HG03060 (cell line): Measurements from ENCODE around the gene TMEM250.

Experiments
- ATAC-seq: cut with Tn5 transposase; IDR thresholded peaks from one replicate; pipeline ENCODE4 v1.9.1; 2021; ENCODE audit warnings: low read depth, moderate number of reproducible peaks; ENCODE audit not compliant: unreplicated experiment

TMEM250 gene

GRCh38 chr9:136098210-136098609 lies 20.5 kb downstream of the TMEM250 start:
- ATAC-seq: no peak

GRCh38 chr9:136096505-136097001 lies 22.1 kb downstream of the TMEM250 start:
- ATAC-seq: no peak

- ATAC-seq: no peak
These were observed 23.3 kb downstream of the TMEM250 start, which contains the start of gene NACC2 for GRCh38 chr9:136095070-136096058. Gene NACC2 (minus strand): TSS chr9:136095289. CDS start chr9:136050521, 44,768 bp downstream.

- no peak for ATAC-seq
These were observed 24.4 kb downstream of the TMEM250 start for GRCh38 chr9:136093995-136094881.

DNA sequence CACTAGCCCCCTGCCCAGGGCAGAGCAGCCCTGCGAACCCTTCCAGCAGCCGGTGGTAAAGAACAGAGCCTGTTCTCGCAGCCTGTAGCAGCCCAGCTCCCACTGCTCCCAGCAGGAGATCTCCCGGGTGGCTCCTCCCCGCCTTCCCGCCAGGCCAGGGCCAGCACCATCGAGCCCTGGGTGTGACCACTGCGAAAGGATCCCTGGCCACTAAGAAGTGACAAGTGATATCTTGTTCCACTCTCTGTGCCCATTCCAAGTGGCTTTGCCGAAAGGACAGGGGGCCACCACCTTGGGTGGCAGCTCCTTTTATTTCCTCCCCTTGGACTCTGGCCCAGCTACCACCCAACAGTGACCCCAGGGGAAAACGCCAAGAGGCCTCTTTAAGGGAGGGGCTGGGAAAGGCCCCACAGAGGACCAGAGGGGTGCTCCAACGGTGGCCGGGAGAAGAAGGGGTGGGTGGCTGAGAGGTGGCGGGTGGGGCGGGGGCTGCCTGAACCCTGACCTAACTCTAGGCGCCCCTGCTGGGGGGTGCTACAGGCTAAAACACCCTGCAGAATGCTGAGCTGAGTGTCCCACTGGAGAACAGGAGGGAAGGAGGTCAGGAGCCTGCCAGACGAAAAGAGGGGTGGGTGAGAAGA lies 25.2 kb downstream of the TMEM250 start:
- ATAC-seq: no peak

DNA sequence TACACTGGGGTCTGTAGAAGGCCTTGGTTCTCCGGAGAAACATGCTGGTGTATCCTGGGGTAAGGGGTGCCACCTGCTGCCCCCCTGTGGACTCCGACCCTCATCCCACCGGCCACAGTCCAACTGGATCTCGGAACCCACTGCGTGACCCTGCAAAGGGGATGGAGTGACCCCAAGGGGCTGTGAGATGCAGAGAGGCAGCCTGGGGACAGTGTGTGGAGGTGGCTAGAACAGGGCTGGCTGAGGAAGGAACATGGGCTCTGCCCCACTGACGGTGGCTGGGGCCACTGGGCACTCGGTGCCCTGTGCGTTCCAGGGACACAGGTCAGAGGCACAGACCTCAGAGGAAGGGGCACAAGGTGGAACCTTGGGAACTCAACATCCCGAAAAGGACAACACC lies 25.9 kb downstream of the TMEM250 start:
- no peak for ATAC-seq

GRCh38 chr9:136092353-136092650 lies 26.4 kb downstream of the TMEM250 start:
- ATAC-seq: no peak

- no peak for ATAC-seq
These were observed 26.9 kb downstream of the TMEM250 start for GRCh38 chr9:136091582-136092352.

DNA sequence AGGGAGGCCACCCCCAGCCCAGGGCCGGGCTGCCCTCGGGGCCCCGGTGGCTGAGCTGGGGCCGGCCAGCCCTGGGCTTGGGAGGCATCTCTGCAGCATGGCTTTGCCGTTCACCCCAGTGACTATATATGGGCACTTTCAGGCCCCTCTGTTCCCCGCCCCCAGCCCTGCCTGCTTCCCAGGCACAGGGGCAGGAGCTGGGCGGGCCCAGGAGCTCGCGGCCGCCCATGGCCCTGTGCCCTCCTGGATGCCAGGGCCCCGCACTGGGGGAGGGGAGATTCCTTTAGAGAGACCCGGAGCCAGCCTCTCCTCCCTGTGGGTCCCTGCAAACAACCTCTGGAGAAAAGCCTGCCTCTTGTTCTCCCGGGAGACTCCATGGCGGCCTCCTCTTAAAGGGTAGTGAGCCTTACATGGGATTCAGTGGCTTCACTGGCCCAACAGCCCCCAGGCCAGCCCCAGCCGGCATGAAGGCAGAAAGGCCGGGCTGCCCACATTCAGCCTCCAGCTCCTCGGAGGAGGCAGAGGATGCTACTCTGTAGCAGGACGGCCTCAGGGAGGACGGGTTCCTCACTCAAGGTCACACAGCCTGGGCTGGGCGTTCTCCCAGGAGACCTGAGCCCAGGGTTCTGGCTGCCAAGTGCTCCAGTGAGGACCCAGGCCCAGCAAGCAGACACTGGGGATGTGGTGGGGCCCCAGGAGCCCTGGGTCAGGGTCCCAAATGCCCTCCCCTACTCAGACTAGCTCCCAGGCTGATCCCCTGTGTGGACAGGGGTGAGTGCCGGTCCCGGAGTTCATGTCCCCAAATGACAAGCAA lies 27.7 kb downstream of the TMEM250 start:
- ATAC-seq: no peak

GRCh38 chr9:136090056-136090735 lies 28.5 kb downstream of the TMEM250 start:
- ATAC-seq: no peak

GRCh38 chr9:136089697-136090045 lies 29.0 kb downstream of the TMEM250 start:
- ATAC-seq: no peak

DNA sequence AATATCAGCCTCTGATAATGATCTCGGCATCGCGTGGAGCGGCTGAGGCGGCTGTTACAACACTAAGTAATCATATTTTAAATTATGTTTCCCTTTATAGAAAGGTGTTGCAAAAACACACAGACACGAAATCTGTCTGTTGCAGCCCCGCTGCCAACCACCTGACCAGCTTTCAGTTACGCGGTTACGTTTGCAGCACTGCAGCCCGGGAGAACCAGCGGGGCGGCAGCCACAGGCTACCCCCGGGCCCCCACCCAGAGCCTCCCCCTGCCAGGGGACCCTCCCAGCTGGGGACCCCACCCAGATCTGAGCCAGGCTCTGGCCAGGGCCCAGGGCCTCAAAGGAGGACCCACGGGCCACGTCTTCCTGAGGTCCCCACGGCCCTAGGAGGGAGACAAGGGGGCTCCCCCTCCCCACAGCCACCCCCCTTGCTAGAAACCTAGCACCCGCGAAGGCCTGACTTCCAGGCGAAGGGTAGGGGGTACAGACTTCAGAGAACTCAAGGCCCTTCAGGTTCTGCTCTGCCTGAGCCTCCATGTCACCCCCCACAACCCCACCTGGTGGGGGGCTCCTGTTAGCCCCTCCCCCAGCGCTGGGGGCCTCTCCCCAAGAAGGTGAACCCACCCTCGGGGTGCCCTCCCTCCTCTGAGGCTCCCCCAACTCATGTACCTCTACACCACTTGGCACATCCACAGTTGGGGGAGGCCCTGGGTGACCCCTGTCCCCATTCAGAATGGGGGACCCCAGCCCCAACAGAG lies 29.6 kb downstream of the TMEM250 start:
- ATAC-seq: no peak

- ATAC-seq: no peak
These were observed 30.2 kb downstream of the TMEM250 start for GRCh38 chr9:136088481-136088938.

DNA sequence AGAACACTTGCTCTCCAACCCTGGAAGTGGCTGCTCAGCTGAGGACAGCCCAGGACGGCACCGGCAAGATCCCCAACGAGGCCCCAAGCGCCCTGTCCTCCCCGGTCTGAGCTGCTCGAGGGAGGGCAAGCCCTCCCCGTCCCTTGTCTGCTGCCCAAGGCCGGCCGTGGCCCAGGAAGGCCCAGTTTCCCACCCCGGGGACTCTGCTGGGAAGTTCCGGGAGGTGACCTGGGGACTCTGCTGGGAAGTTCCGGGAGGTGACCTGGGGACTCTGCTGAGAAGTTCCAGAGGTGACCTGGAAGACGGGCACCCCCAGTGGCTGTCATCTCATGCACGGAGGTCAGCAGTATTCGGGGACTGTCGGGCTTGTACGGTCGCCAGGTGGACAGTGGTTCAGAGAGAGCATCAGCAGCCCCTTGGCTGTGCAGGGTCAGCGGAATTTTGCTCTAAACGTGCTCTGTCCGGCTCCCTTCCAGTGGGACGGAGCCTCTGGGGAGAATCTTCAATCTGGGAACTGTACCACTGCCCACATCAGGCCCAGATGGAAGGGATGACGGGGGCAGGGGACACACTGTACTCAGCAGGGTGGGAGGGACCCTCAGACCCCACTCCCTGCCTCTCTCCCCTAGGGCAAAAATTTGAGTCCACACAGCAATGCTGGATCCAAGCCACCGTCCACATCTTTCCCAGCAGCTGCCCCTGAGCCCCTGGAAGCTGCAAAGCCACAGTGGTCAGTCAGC lies 30.8 kb downstream of the TMEM250 start:
- no peak for ATAC-seq

GRCh38 chr9:136086951-136087740 lies 31.5 kb downstream of the TMEM250 start:
- ATAC-seq: no peak

DNA sequence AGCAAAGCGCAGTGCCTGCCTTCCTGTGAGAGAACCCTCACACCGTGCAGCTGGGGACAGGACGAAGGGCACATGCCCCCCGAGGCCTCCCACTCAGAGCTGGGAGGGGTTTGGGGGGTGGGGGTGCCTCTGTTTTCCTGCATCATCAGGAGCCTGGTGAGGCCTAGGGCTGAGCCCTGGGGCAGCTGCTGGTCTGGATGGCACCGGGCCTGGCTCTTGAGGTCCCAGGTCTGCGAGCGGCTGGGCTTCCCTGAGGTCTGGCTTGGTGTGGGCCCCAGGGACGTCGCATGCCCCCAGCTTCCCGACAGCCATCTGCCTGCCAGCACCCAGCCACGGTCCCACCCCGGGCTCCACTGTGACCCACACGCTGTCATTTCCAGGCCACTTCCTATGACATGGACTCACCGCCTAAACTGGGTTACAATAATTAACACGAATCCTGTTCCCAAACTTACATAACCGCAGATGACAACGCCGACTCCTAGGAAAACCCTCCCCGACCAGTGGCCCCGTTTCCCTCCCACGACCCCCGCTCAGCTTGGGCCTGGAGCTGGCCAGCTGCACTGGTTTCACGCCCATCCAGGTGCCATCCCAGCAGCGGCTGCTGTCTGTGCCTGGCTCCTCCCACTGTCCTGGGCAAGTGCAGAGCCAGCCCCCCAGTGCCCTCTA lies 32.3 kb downstream of the TMEM250 start:
- no peak for ATAC-seq
